Suprapubic skin (tissue), 4 donors: Measurements from ENCODE around the gene DCDC2. TPM values are rescaled to one million over a fixed set of nuclear protein-coding genes. Genes with fewer than 3 reads are reported as not detected.

Source experiments
- DNase-seq, 2 donors: peaks; one replicate each; pipeline ENCODE4 v3.0.0-alpha.2; 2019; ENCODE audit warnings: low spot score in 2 of 2
- H3K27ac ChIP-seq: fragments of 200-600 bp; sonication (generic); one replicate; pipeline ENCODE4 v1.5.1; 2019
- H3K27me3 ChIP-seq: fragments of 200-600 bp; sonication (generic); one replicate; pipeline ENCODE4 v1.5.1; 2019
- H3K36me3 ChIP-seq: fragments of 200-600 bp; sonication (generic); one replicate; pipeline ENCODE4 v1.5.1; 2019
- H3K4me1 ChIP-seq: fragments of 200-600 bp; sonication (generic); one replicate; pipeline ENCODE4 v1.5.1; 2019
- H3K4me3 ChIP-seq: fragments of 200-600 bp; sonication (generic); one replicate; pipeline ENCODE4 v1.5.1; 2019; ENCODE audit warnings: mild to moderate bottlenecking
- H3K9me3 ChIP-seq: fragments of 200-600 bp; sonication (generic); one replicate; pipeline ENCODE4 v1.5.1; 2019
- CTCF ChIP-seq, 2 donors: fragments of 200-600 bp in 1 of 2; fragments of 450-650 bp in 1 of 2; sonication (generic) in 1 of 2; IDR thresholded peaks; one replicate each; pipeline ENCODE4 v1.5.1; 2016 to 2019; ENCODE audit warnings: antibody characterized with exemption in 2 of 2, mild to moderate bottlenecking in 1 of 2, moderate library complexity in 1 of 2
- EP300 ChIP-seq: sonication (generic); formaldehyde crosslinking; IDR thresholded peaks from one replicate; pipeline ENCODE4 v1.6.1; 2017; ENCODE audit warnings: antibody characterized with exemption
- POLR2A ChIP-seq, 2 donors: fragments of 450-650 bp; IDR thresholded peaks; one replicate each; pipeline ENCODE4 v1.6.1; 2017; ENCODE audit warnings: antibody characterized with exemption in 2 of 2, mild to moderate bottlenecking in 2 of 2, moderate library complexity in 2 of 2
- POLR2AphosphoS5 ChIP-seq, 3 donors: sonication (generic); formaldehyde crosslinking; IDR thresholded peaks; one replicate each; pipeline ENCODE4 v1.6.1; 2017; ENCODE audit warnings: antibody characterized with exemption in 3 of 3
- WGBS: methylation state at CpG from one replicate; pipeline ENCODE4 v1.1.5; 2018; 5-methylcytosine and 5-hydroxymethylcytosine counted together
- total RNA-seq, 4 donors: library from RNA; depleted of rRNA; stranded (reverse); fragments of >200 nt; gene quantifications; one replicate each; pipeline ENCODE4 v1.1.0, GENCODE V29; 2016

DCDC2 gene
- total RNA-seq, 4 donors from 2014 or later = 0.15 to 0.55 (median 0.16) TPM; not detected in 1

GRCh38 chr6:24359640-24360454 lies 2.0 kb upstream of the DCDC2 start:
- Histone ChIP-seq H3K4me1 (peaks cover 18% of the 10 kb centered on the region), H3K9me3 (no peaks in the 10 kb centered on the region), H3K4me3 (peak overlapping the region; percentile 48), H3K27me3 (peaks cover 7% of the 10 kb centered on the region), H3K36me3 (no peaks in the 10 kb centered on the region), H3K27ac (no peak overlapping the region)
- 8% methylated on average over 31 of the region's 55 CpGs for WGBS
- DNase-seq = peak in 1 of 2 donors; percentile 70
- TF ChIP-seq CTCF (IDR thresholded peaks at IDR 0.05) (peak; percentile 17 to 69), POLR2A (IDR thresholded peaks at IDR 0.05) (no peak)

GRCh38 chr6:24358219-24358821 lies 461 bp upstream of the DCDC2 start:
- H3K4me1 ChIP-seq = peaks cover 18% of the 10 kb centered on the region
- H3K27ac ChIP-seq = no peak overlapping the region
- no peak for DNase-seq
- H3K9me3 ChIP-seq = no peaks in the 10 kb centered on the region
- H3K27me3 ChIP-seq = peaks cover 7% of the 10 kb centered on the region
- H3K36me3 ChIP-seq = no peaks in the 10 kb centered on the region
- WGBS = 53% methylated on average over 12 of the region's 12 CpGs
- no peak for TF ChIP-seq POLR2A (IDR thresholded peaks at IDR 0.05)
- no peak for TF ChIP-seq CTCF (IDR thresholded peaks at IDR 0.05)
- TF ChIP-seq EP300 = no peak
- TF ChIP-seq POLR2AphosphoS5 (IDR thresholded peaks at IDR 0.05) = no peak
- H3K4me3 ChIP-seq = peak overlapping the region; percentile 35

DNA sequence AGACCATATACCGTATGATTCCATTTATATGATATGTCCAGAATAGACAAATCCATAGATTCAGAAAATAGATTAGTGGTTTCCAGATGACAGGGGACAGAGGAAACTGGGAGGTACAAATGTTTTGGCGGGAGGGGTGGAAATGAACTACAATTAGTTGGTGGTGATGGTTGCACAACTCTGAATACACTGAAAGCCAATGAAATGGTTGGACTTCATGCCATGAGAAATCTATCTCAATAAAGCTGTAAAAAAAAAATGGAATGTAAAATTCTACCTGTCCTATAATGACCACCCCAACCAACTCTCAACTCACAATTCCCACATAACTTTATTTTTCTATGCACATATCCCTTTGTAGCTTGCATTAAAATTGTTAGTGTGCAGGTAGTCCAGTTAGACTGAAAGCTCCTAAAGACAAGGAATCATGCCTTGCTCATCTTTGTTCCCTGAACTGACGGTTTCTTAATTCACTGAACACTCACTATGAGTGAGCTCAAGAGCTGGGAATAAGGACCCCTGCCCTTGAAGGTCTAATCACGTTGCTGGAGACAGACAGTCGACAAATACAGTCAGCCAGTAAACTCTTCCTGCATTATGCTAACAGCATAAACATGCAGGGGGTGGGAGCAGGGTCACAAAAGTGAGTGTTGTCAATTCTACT lies 1.4 kb downstream of the DCDC2 start:
- 47% methylated on average over 5 of the region's 5 CpGs for WGBS

GRCh38 chr6:24355393-24355792 lies 2.5 kb downstream of the DCDC2 start:
- Histone ChIP-seq H3K4me1 (peaks cover 17% of the 10 kb centered on the region), H3K36me3 (no peaks in the 10 kb centered on the region), H3K27ac (no peak overlapping the region), H3K27me3 (no peaks in the 10 kb centered on the region), H3K9me3 (no peaks in the 10 kb centered on the region), H3K4me3 (no peak overlapping the region)
- TF ChIP-seq EP300 (no peak), CTCF (IDR thresholded peaks at IDR 0.05) (no peak), POLR2A (IDR thresholded peaks at IDR 0.05) (no peak), POLR2AphosphoS5 (IDR thresholded peaks at IDR 0.05) (no peak)
- DNase-seq = no peak
- 58% methylated on average over 4 of the region's 4 CpGs for WGBS

More for the DNA sequence above, 1.4 kb downstream of the DCDC2 start:
- Histone ChIP-seq H3K36me3 (no peaks in the 10 kb centered on the region), H3K27ac (no peak overlapping the region), H3K4me3 (no peak overlapping the region), H3K9me3 (no peaks in the 10 kb centered on the region), H3K27me3 (no peaks in the 10 kb centered on the region), H3K4me1 (peaks cover 18% of the 10 kb centered on the region)
- no peak for DNase-seq
- no peak for TF ChIP-seq EP300
- TF ChIP-seq CTCF (IDR thresholded peaks at IDR 0.05) = no peak
- no peak for TF ChIP-seq POLR2AphosphoS5 (IDR thresholded peaks at IDR 0.05)
- TF ChIP-seq POLR2A (IDR thresholded peaks at IDR 0.05) = no peak

GRCh38 chr6:24353861-24354260 lies 4.0 kb downstream of the DCDC2 start:
- DNase-seq = no peak
- Histone ChIP-seq H3K36me3 (no peaks in the 10 kb centered on the region), H3K27me3 (no peaks in the 10 kb centered on the region), H3K9me3 (no peaks in the 10 kb centered on the region), H3K4me3 (no peak overlapping the region), H3K27ac (no peak overlapping the region), H3K4me1 (peaks cover 7% of the 10 kb centered on the region)
- no peak for TF ChIP-seq POLR2AphosphoS5 (IDR thresholded peaks at IDR 0.05)
- TF ChIP-seq EP300 = no peak
- TF ChIP-seq POLR2A (IDR thresholded peaks at IDR 0.05) = no peak
- no peak for TF ChIP-seq CTCF (IDR thresholded peaks at IDR 0.05)
- WGBS = 86% methylated on average over 1 of the region's 1 CpG
